Posterior vena cava (tissue), 2 donors: ENCODE results near the gene MTHFR. TPM values are rescaled to one million over a fixed set of nuclear protein-coding genes. Genes with fewer than 3 reads are reported as not detected.

ENCODE experiments used
- DNase-seq: peaks from one replicate; pipeline ENCODE4 v3.0.0-alpha.2; 2020; ENCODE audit warnings: low spot score
- intact Hi-C, 2 donors: fragments of 100-400 bp; cut with DNase I; formaldehyde crosslinking; loops; one replicate each; pipeline versions ENCODE4 v1.14.1 to v1.14.2; 2022 to 2023
- total RNA-seq, 2 donors: library from RNA; stranded (reverse); fragmentation: NEBNext Ultra II Directional; extraction: Animal tissue kit (Norgen Biotek cat#: 25700); gene quantifications; one replicate each; pipeline ENCODE4 v1.2.1, GENCODE V29; 2021
- donor health status: DM: yes; HTN: yes; CAD: no.
- donor health status: DM: yes; HTN: yes; CAD: no.

The MTHFR gene
- total RNA-seq, 2 donors from 2014 or later, result 31.0 to 31.7 TPM

- intact Hi-C loops, result loop anchor here in 1 of 2 donors (10.0 kb wide), 1 partner anchor 54 kb away; the partner anchor contains the start of gene AGTRAP
- DNase-seq, result peak; percentile 77
Measured at GRCh38 chr1:11788549-11789053, 17.2 kb downstream of the MTHFR start.

- peak; percentile 82 for DNase-seq
- intact Hi-C loops, result loop anchor here in 1 of 2 donors (10.0 kb wide), 1 partner anchor 53 kb away; the partner anchor contains the start of gene AGTRAP
Measured at GRCh38 chr1:11787804-11788436, 17.8 kb downstream of the MTHFR start.

DNA sequence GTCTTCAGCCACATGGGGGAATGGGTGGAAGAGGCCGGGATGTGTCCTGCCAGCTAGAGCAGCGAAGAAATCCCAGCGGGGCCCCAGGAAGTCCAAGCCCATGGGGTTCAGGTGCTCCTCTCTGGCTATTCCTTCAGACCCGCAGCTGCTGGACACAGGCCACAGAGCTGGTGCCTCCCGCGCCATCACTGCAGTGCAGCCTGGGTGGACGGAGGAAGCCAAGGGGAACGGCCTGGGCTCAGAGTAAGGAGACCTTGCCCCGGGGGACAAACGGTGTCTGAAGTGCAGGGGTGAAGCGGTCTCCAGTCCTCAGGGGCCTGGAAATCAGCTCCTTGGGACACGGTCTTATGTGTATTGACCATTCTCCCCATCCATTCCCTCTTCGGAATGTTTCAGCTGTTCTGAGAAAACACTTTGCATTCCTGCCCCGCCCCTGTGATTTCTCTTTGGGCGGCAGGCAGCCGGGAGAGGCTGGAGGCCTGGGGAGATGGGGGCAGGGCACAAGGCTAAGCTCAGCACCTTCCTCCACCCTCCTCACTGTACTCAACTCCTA lies 18.4 kb downstream of the MTHFR start:
- intact Hi-C loops, result loop anchor here in 1 of 2 donors (10.0 kb wide), 1 partner anchor 53 kb away; the partner anchor contains the start of gene AGTRAP
- no peak for DNase-seq

GRCh38 chr1:11786168-11786567 lies 19.6 kb downstream of the MTHFR start:
- DNase-seq, result no peak
- intact Hi-C loops, result loop anchor here in 1 of 2 donors (10.0 kb wide), 1 partner anchor 51 kb away; the partner anchor contains the start of gene AGTRAP

DNA sequence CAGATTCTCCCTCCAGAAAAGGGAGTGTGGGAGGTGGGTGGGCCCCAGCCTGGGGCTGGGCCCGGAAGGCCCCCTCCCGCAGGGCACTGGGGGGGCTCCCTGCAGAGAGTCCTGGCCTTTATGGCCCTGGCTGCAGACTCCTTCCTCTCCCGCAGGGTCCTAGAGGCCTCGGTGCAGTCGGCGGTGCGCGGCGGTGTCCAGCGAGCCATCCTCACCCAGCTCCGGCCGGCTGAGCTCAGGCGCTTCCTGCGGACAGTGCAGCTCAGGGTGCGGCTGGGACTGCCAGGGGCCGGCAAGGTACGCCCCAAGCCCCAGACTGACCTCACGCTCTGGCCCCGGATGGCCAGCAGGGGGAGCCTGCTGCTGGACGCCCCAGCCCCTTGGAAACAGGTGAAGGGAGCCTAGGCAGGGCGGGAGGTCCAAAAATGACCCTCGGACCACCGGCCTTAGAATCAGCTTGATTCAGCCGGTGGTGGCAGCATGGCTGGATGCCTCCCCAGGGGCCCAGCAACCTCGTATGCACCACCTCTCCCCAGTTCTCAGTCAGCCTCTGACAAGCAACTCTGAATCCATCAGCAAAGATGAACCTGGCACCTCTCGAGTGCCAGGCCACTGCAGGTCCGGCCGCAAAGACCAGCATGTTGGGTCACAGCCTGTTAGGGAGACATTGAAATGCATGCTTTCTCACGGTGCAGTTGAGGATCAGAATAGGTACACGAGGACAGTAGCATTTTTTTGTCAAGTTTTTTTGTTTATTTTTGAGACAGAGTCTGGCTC lies 20.6 kb downstream of the MTHFR start:
- DNase-seq, result peak; percentile 90
- intact Hi-C loops, result loop anchor here in 1 of 2 donors (10.0 kb wide), 1 partner anchor 50 kb away; the partner anchor contains the start of gene AGTRAP

DNA sequence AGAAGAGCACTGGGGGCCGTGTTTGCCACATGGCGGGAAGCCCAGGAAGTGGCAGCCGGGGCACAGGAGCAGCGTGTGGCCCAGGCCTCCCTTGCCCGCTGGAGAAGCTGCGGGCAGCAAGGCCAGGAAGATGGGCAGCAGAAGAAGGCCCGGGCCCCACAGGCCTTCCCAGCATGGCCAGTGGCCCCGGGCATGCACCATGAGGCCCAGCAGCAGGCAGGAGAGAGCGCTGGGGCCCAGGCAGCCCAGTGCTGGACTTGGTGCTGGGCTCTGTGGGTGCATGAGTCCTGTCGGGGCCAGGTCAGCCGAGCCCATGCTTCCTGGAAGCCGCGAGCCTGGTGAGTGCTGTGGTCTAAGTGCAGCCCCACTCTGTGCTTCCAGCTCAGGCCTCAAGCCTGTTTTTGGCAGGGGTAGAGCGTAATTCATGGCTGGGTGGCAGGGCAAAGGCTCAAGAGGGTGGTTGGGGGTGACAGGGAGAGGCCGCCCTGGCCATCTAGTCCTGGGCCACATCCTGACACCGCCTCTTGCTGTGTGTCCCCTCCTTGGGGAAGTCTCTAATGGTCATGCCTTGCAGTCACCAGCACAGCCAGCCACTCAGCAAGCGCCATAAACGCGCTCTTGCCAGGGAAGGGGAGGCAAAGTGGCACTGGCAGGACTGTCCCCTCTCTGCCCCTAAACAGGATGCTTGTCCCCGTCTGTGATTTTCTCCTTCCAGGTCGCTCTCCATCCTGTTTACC lies 21.3 kb downstream of the MTHFR start:
- DNase-seq, result no peak

GRCh38 chr1:11783556-11783955 lies 22.2 kb downstream of the MTHFR start:
- no peak for DNase-seq
- intact Hi-C loops, result loop anchor here in 1 of 2 donors (10.0 kb wide), 1 partner anchor 49 kb away; the partner anchor contains the start of gene AGTRAP

More for the DNA sequence above, 21.3 kb downstream of the MTHFR start:
- intact Hi-C loops, result loop anchor here in 1 of 2 donors (10.0 kb wide), 1 partner anchor 50 kb away; the partner anchor contains the start of gene AGTRAP

DNA sequence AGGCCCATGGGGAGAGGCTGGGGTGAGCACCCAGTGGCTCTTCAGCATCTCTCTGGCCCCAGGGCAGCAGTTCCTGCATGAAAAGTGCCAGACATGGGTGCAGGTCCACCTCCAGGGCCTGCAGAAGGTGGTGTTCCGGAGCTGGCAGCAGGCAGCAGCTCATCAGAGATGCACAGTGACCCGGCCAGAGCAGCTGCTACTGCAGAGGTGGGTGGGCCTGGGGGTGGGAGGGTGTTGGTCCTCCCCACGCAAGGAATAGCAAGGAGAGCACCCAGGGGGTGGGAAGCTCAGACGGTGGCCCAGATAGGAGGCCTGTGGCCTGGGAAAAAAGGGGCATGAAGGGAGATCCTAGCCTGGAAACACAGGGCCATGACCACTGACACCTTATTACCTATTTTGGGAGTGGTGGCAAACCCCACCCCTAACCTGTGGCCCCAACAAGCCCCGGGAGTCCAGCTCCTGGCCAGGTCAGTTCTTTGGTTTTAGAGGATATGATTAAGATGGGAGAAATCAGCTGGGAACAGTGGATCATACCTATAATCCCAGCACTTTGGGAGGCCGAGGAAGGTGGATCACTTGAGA lies 23.5 kb downstream of the MTHFR start:
- DNase-seq, result no peak

GRCh38 chr1:11781297-11781696 lies 24.5 kb downstream of the MTHFR start:
- intact Hi-C loops, result loop anchor here in 1 of 2 donors (10.0 kb wide), 1 partner anchor 46 kb away; the partner anchor contains the start of gene AGTRAP
- DNase-seq, result no peak

More for the DNA sequence above, 23.5 kb downstream of the MTHFR start:
- intact Hi-C loops, result loop anchor here in 1 of 2 donors (10.0 kb wide), 1 partner anchor 47 kb away; the partner anchor contains the start of gene AGTRAP

DNA sequence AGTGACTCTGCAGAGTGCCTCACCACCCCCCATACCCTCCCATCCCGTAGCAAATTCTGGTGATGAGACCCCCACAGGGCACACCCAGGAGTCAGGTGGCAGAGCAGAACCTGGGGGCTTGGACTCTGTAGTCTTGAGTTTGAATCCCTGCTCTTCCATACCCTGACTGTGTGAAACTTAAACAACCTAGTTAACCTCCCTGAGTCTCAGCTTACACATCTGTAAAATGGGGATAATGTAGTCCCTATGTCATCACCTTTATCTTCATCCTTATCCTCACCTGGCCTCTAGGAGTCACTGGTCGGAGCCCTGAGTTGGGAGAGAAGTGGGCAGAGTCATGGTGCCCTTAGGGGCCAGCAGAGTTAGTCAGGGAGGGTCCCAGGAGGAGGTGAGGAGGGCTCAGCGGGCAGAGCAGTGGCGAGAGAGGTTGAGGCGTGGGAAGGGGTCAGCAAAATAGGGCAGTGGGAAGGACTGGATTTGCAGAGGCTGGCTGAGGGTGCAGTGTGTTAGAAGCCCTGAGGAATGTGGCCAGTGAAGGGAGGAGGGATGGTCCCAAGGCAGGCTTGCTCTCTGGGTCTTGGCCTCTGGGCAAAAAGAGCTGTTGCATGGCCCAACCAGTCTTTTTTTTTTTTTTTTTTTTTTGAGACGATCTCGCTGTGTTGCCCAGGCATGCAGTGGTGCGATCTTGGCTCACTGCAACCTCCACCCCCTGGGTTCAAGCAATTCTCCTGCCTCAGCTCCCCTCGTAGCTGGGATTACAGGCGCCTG lies 25.2 kb downstream of the MTHFR start:
- intact Hi-C loops, result loop anchor here in 1 of 2 donors (10.0 kb wide), 1 partner anchor 46 kb away; the partner anchor contains the start of gene AGTRAP
- DNase-seq, result no peak

DNA sequence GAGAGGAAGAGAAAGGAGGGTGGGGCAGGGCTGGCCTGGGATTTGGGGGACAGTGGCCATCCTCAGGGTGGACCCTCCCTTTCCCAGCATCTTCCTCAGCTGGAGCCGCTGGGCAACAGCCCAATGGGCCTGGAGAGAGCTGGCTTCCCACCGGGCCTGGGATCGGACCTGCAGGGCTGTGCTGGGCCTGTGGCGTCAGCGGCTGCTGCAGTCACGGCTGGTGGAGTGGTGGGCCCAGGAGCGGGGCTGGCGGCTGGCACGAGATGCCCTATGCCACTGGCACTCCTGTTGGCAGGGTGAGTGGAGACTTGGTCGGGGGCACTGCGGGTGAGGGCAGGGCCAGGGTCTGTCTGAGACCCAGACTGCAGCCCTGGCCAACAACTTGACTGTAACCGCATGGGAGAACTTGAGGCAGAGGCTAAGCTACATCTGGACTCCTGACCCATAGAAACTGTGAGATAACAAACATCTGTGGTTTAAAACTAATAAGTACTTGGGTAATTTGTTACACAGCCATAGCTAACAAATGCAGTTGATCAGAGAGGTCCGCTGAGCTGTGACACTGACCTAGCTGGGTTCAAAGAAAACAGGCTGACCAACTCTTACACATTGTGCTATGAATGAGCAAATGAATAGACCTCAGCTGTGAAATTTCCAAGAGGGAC lies 25.9 kb downstream of the MTHFR start:
- intact Hi-C loops, result loop anchor here in 1 of 2 donors (10.0 kb wide), 1 partner anchor 45 kb away; the partner anchor contains the start of gene AGTRAP
- DNase-seq, result no peak

- intact Hi-C loops, result no loop called here
- no peak for DNase-seq
Measured at GRCh38 chr1:11778844-11779623, 26.7 kb downstream of the MTHFR start.

DNA sequence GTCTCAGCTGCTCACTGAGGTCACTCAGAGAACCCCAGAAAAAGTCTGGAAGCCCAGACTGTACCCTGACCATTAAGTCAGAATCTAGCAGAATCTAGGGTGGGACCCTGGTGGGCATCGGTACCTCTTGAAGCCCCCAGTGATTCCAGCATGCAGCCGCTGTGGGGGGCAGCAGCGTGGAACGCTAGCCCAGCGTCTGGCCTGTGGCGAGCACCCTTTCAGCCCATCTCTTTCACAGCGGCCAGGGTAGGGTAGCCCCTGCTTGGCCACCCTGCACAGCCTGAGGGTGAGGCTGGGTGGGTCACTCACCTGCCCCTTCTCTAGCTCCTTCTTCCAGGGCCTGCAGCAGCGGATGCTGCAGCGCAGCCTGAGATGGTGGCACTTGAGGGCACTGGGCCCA lies 27.4 kb downstream of the MTHFR start:
- intact Hi-C loops, result no loop called here
- DNase-seq, result no peak

DNA sequence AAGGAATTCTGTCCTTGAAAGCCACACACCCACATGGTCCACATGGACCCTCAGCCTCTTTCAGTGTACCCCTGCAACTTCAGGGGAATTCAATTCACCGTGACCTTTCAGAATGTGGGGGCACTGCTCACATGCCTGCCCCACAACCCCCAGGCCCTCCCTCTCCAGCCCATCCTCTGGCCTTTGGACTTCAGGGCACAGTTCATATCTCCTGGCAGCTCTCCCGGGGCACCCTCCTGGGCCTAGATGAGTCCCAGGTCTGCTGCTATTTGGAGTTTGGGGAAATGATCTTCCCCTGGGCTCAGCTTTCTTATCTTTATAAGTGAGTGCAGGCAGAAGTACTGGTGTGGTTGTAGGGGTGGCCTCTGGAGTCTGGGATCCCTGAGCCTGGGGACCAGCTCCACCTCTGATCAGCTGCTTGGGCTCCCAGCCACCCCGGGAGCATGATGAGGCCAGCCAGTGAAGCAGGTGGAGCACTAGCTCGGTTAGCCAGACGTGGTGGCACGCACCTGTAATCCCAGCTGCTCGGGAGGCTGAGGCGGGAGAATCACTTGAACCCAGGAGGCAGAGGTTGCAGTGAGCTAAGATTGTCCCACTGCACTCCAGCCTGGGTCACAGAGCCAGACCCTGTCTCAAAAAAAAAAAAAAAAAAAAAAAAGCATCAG lies 28.0 kb downstream of the MTHFR start:
- intact Hi-C loops, result no loop called here

GRCh38 chr1:11774753-11775152 lies 31.0 kb downstream of the MTHFR start:
- intact Hi-C loops, result no loop called here
- DNase-seq, result no peak

More for the DNA sequence above, 28.0 kb downstream of the MTHFR start:
- no peak for DNase-seq

DNA sequence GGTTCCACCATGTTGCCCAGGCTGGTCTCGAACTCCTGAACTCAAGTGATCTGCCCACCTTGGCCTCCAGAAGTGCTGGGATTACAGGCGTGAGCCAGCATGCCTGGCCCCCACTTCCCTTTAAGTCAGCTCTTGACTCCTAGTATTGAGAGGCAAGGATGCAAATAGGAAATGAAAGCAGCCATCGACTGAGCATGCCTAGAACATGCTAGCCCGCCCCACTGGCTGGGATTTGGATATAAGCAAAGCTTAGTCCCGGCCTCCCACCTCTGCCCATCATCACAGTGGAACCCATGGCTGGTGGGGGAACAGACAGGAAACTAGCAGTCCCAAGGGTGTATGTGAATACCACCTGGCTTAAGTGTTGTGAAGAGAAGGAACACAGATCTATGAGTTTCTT lies 33.3 kb downstream of the MTHFR start:
- intact Hi-C loops, result no loop called here
- DNase-seq, result no peak
